GM12878 (cell line): ENCODE results near the gene SCG3. TPM values are rescaled to one million over a fixed set of nuclear protein-coding genes. Genes with fewer than 3 reads are reported as not detected.

Experiments used
- ATAC-seq: fragments of 200-7000 bp; cut with Tn5 transposase; 3 replicates; pipeline ENCODE4 v1.9.1; 2020; ENCODE audit warnings: mild to moderate bottlenecking, moderate library complexity
- BruUV-seq: library from RNA; stranded (reverse); fragments of 400-500 nt; replicated peaks from 2 replicates; lab custom pipeline; 2021; lab: Mats Ljungman, UMichigan
- CTCF ChIA-PET: fragments of 300-600 bp; sonication (Branson Sonifier 250); formaldehyde crosslinking; extraction: SDS; loops from one replicate; lab custom pipeline; 2021; ENCODE audit warnings: inconsistent platforms; lab: Yijun Ruan, JAX
- POLR2A ChIA-PET: fragments of 350-600 bp; formaldehyde crosslinking; extraction: SDS; loops from one replicate; lab custom pipeline; 2021; ENCODE audit warnings: inconsistent platforms; lab: Charles Lee
- RAD21 ChIA-PET: fragments of 300-600 bp; sonication (Branson Sonifier 250); formaldehyde crosslinking; loops from one replicate; lab custom pipeline; 2023; ENCODE audit warnings: antibody characterized with exemption; ENCODE audit not compliant: unreplicated experiment; lab: Charles Lee
- SMC1A ChIA-PET: fragments of 300-600 bp; sonication (Branson Sonifier 250); formaldehyde crosslinking; loops from one replicate; lab custom pipeline; 2023; ENCODE audit not compliant: unreplicated experiment, uncharacterized antibody; lab: Charles Lee
- DNase-seq: peaks from one replicate; pipeline ENCODE4 v3.0.0-alpha.2; 2011; ENCODE audit warnings: low read depth, low spot score
- FAIRE-seq: peaks from 3 replicates; lab custom pipeline; 2011; peaks lifted over from hg19 to GRCh38; lab: Jason Lieb, UNC
- H2AFZ ChIP-seq: 2 replicates; pipeline ENCODE4 v1.6.0; 2011; ENCODE audit warnings: low read depth, low read length, control low read depth; ENCODE audit not compliant: control insufficient read depth
- H3K27ac ChIP-seq: 2 replicates; pipeline ENCODE4 v1.5.1; 2011; ENCODE audit warnings: control low read depth; ENCODE audit not compliant: control insufficient read depth, insufficient read depth
- H3K27me3 ChIP-seq, 2 experiments: replicated peaks in 1 of 2; 2 replicates each; pipeline versions ENCODE4 v1.6.0 to v1.6.1; 2011; ENCODE audit warnings: low read length in 1 of 2; ENCODE audit not compliant: control insufficient read depth in 2 of 2, insufficient read depth in 2 of 2
- H3K36me3 ChIP-seq, 2 experiments: 2 replicates each; pipeline ENCODE4 v1.5.1; 2011; ENCODE audit warnings: low read length in 1 of 2; ENCODE audit not compliant: control insufficient read depth in 2 of 2, insufficient read depth in 2 of 2
- H3K4me1 ChIP-seq: 2 replicates; pipeline ENCODE4 v1.6.1; 2011; ENCODE audit warnings: mild to moderate bottlenecking, low read length, moderate library complexity, mixed read lengths; ENCODE audit not compliant: control insufficient read depth, insufficient read depth
- H3K4me2 ChIP-seq: 2 replicates; pipeline ENCODE4 v1.6.0; 2011; ENCODE audit warnings: control low read depth; ENCODE audit not compliant: control insufficient read depth, insufficient read depth
- H3K4me3 ChIP-seq: fragments of 200-600 bp; sonication (generic); 2 replicates; pipeline ENCODE4 v1.5.1; 2016
- H3K79me2 ChIP-seq: 2 replicates; pipeline ENCODE4 v1.6.0; 2011; ENCODE audit warnings: low read length; ENCODE audit not compliant: control insufficient read depth, insufficient read depth
- H3K9ac ChIP-seq: 2 replicates; pipeline ENCODE4 v1.8.0; 2011; ENCODE audit warnings: low read length, control low read depth, mixed read lengths; ENCODE audit not compliant: control insufficient read depth, insufficient read depth
- H3K9me3 ChIP-seq: replicated peaks from 3 replicates; pipeline ENCODE4 v1.5.1; 2011; ENCODE audit warnings: mild to moderate bottlenecking, low read length; ENCODE audit not compliant: control insufficient read depth, insufficient read depth
- H4K20me1 ChIP-seq: 2 replicates; pipeline ENCODE4 v1.6.0; 2011; ENCODE audit not compliant: control insufficient read depth, insufficient read depth
- BACH1 ChIP-seq: fragments of 450-650 bp; IDR thresholded peaks from 2 replicates; pipeline ENCODE4 v1.6.1; 2017; ENCODE audit warnings: mild to moderate bottlenecking, borderline replicate concordance
- BMI1 ChIP-seq: fragments of 450-650 bp; IDR thresholded peaks from 2 replicates; pipeline ENCODE4 v1.6.1; 2016; ENCODE audit warnings: mild to moderate bottlenecking, moderate library complexity, borderline replicate concordance
- NFYA ChIP-seq: IDR thresholded peaks from 2 replicates; pipeline ENCODE4 v1.6.1; 2011; ENCODE audit warnings: low read depth, mild to moderate bottlenecking, low read length, improper control_type of control experiment, borderline replicate concordance
- NR2C2 ChIP-seq: IDR thresholded peaks from 2 replicates; pipeline ENCODE4 v1.6.1; 2011; ENCODE audit warnings: borderline replicate concordance, low read depth; ENCODE audit not compliant: control insufficient read depth, insufficient read length
- RAD21 ChIP-seq: IDR thresholded peaks from 2 replicates; pipeline ENCODE4 v1.6.1; 2011; ENCODE audit warnings: mild to moderate bottlenecking, low read depth, low read length, moderate library complexity; ENCODE audit not compliant: insufficient read depth
- RB1 ChIP-seq: fragments of 450-650 bp; formaldehyde crosslinking; IDR thresholded peaks from 2 replicates; pipeline ENCODE4 v1.6.1; 2017; ENCODE audit warnings: mild to moderate bottlenecking, borderline replicate concordance
- SREBF1 ChIP-seq: IDR thresholded peaks from 2 replicates; pipeline ENCODE4 v1.6.1; 2012; ENCODE audit warnings: mild to moderate bottlenecking, low read length
- TARDBP ChIP-seq: IDR thresholded peaks from 2 replicates; pipeline ENCODE4 v1.6.1; 2016; ENCODE audit warnings: borderline replicate concordance
- USF2 ChIP-seq: IDR thresholded peaks from 2 replicates; pipeline ENCODE4 v1.6.1; 2011; ENCODE audit warnings: low read depth, low read length, improper control_type of control experiment, borderline replicate concordance
- WGBS: methylation state at CpG from one replicate; pipeline ENCODE4 v1.1.6; 2016; ENCODE audit warnings: low lambda C conversion rate; ENCODE audit not compliant: insufficient replicate concordance, insufficient coverage; ENCODE audit errors: missing lambda C conversion rate; 5-methylcytosine and 5-hydroxymethylcytosine counted together
- in situ Hi-C: fragments of 300-500 bp; cut with MboI; formaldehyde crosslinking; loops from 9 replicates; pipeline ENCODE4 v1.14.3; 2018; ENCODE audit warnings: mixed read lengths
- intact Hi-C: fragments of 100-400 bp; cut with micrococcal nuclease; formaldehyde crosslinking; loops from one replicate; pipeline ENCODE4 v1.14.2; 2022; ENCODE audit not compliant: unreplicated experiment
- polyA plus RNA-seq, 11 experiments: library from polyadenylated mRNA; depleted of rRNA in 4 of 11; unstranded in 6 of 11; stranded (reverse) in 5 of 11; fragments of >200 nt; fragmentation: Nextera tagmentation in 4 of 11; fragmentation: Illumina TruSeq in 1 of 11; extraction: Ambion mirVana in 4 of 11; extraction: Trizol in 1 of 11; gene quantifications; 1 replicate in 1 of 11; 2 replicates in 10 of 11; pipeline versions ENCODE4 v1.2.1 to v1.2.3, GENCODE V29; 2011 to 2016; ENCODE audit warnings: inconsistent platforms in 2 of 11, missing spikeins in 2 of 11, low read depth in 1 of 11
- total RNA-seq, 4 experiments: library from RNA; depleted of rRNA in 3 of 4; stranded (reverse); fragments of >200 nt in 3 of 4; fragmentation: Illumina TruSeq in 1 of 4; extraction: Trizol in 1 of 4; gene quantifications; 2 replicates each; pipeline versions ENCODE4 v1.2.1 to v1.2.3, GENCODE V29; 2013 to 2021

Gene SCG3
- total and polyA plus RNA-seq, 10 of the 15 experiments (the other 5 are each of a cell fraction or from before 2014, with no cell fraction given) = 0.03 to 0.15 (median 0.04) TPM; not detected in 7

DNA sequence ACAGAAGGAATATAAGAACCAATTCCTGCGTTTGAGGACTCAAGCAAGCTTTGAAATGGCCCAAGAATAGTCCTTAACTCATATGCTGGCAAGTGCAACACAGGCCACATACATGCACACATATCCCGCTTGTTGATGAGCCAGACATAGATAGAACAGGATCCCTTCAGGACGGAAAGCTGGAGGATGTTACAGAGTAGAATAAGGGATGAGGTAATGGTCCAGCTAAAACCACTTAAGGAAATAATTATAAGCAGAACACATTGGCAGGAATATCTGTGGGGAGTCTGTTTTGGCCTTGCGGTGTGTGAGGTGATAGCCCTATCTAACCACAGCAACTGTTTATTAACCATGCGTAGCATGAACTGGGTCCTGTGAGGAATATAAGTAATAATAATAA, 25.0 kb downstream of the SCG3 start:
- H3K79me2 ChIP-seq = no peaks in the 10 kb centered on the region
- H3K9me3 ChIP-seq = no peaks in the 10 kb centered on the region
- no peaks in the 10 kb centered on the region for H3K4me1 ChIP-seq
- H3K27me3 ChIP-seq = no peaks in the 10 kb centered on the region
- ChIA-PET SMC1A (interaction anchor here (0.5 to 1.3 kb wide), 3 partner anchors 30 to 471 kb away, joined by 3 read pairs; no protein-coding TSS in a partner anchor), RAD21 (interaction anchor here (0.5 kb wide), 1 partner anchor 18 kb away, joined by 3 read pairs; no protein-coding TSS in a partner anchor), CTCF (no interaction called here), POLR2A (no interaction called here)
- no peak overlapping the region for H2AFZ ChIP-seq
- no peak overlapping the region for H3K4me2 ChIP-seq
- in situ Hi-C loops = no loop called here
- 96% methylated on average over 5 of the region's 5 CpGs for WGBS
- no peaks in the 10 kb centered on the region for H3K36me3 ChIP-seq
- ATAC-seq = no peak
- H3K9ac ChIP-seq = no peak overlapping the region
- no peaks in the 10 kb centered on the region for H4K20me1 ChIP-seq
- no peak overlapping the region for H3K27ac ChIP-seq
- no TSS peak for BruUV-seq
- DNase-seq = no peak
- FAIRE-seq = no peak
- intact Hi-C loops = no loop called here
- no peak for TF ChIP-seq SREBF1
- TF ChIP-seq TARDBP = no peak
- TF ChIP-seq BMI1 = no peak
- no peak for TF ChIP-seq BACH1
- TF ChIP-seq RB1 = no peak
- no peak for TF ChIP-seq USF2
- no peak for TF ChIP-seq NR2C2
- no peak for TF ChIP-seq NFYA
- no peak for TF ChIP-seq RAD21
- H3K4me3 ChIP-seq = no peak overlapping the region
